ENCODE data around the gene PALLD.

PALLD gene

DNA sequence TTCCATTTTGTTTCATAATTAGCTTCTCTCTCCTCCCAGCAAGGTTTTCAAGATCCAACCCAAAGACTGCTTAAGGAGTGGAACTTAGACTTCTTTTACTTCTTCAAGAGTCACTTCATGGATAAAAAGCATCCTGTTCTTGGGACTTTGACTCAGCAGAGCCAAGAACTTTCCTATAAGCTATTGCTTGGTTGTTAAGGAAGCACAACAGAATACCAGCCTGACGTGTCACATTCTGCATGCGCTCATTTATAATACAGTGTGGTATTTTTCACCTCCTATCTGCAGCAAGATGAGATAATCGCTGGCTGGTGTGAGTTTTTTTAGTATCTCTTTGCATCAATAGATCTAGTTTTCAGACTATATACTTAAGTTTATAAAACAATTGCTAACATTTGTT lies 152.1 kb downstream of the PALLD start:
- no peak for DNase-seq

DNA sequence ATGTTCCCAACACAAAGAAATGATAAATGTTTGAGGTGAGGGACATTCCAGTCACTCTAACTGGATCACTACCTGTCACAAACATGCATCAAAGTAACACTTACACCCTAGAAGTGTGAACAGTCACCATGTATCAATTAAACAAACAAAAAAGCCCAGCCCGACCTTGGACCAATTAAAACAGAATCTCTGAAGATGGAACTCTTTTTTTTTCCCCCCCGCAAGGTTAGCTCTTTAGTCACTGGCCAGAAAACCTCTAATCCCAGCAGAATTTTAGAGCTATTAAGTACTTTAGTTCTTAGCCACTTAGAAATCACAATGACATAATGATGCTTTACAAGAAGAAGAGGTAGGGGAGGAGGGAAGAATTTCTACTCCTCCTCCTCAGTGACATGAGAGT lies 154.5 kb downstream of the PALLD start:
- DNase-seq = no peak

DNA sequence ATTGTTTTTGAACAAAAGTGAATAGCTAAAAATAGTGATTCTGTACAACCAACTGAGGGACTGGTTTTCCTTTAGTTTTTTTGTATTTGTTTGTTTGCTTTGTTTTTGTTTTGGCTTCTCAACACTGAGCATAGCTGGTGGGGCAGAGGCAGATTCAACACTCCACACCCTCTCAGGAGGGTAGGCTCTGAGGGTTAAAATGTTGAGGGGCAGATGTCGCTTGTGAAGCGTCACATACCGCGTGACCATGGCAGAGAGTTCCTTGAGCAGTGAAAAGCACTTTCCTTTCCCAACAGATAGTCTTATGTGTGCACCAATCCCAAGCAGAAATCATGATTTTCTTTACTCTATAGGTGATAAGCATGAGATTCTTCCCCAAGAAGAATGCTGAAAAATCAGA lies 155.0 kb downstream of the PALLD start:
- no peak for DNase-seq

DNA sequence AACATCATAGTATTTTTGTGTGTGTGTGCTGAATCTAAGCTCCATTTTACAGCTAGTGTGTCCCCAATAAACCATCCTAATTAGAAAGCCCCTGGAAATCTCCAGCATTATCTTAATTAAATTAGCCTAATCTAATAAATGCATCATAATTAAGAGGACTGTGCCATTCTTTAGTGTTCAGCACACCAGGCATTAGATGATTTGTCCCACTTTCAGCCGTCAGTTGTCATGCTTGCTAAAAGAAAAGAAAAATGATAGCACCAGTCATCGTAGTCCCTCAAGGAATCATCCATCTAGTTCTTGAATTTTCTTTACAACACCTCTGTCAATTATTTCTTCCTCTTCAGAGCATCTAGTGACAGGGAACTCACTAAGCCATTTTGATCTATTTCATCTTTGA lies 155.9 kb downstream of the PALLD start:
- no peak for DNase-seq

DNA sequence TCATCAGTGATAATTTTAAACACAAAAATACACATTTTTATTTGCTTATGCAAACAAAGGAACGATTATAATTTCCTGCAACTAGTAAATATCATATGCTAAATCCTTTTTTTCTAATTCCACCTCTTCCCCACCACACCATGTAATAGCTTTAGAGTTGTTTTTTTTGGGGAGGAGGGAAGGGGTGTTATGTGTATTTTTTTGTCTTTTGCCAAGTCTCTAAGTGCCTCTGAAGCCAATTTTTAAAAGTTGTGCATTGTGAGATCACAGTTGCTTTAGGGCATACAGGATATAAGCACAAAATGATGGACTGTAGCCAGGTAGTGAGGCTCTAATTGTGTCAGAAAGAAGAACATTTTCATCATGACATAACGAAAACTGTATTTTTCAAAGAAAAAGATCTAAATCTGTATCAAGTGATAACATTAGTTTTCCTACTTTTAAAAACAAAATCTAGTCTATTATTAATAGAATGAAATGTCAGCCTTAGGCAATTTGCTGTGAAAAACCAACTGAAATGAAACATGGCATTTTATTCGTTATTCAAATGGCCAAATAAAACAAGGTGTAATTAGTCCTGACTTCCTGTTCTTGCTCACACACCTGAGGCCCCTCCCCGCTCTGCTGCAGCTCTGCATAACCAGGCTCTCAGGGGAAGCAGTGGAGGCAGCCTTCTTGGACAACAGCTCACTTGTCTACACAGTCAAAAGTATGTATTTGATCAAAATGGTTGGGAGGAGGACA lies 157.4 kb downstream of the PALLD start:
- DNase-seq = no peak

DNA sequence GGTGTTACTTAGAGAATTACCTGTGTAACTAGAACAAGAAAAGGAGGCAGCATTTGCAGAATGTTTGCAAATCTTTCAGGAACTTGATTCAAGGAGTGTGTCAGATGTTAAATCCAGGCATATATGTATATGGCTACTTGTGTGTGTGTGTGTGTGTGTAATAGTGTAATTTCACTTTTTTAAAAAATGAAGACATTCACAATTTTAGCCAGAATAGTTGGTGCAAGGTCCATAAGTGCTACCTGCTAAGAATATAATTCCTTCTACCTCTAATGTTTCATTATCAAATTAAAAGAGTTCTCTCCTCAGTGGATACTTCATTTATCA lies 158.0 kb downstream of the PALLD start:
- DNase-seq = no peak

DNA sequence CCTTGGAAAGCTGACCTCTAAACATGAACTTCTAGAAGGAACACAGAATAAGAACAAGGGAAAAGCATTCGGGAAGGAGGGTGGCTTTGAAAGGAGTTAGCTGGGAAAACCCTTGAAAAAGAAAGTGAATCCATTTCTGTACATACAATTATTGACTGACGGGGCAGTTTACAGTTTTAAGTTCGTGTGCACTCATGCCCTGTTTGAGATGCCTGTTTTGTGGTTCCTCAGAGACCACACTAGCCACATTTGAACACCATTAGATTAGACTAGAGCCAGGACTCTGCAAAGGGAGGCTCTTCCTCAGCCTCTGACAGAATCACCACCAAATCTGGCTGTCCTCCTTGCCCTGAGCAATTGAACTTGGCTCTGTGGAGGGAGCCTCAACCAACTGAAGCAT lies 158.3 kb downstream of the PALLD start:
- no peak for DNase-seq

DNA sequence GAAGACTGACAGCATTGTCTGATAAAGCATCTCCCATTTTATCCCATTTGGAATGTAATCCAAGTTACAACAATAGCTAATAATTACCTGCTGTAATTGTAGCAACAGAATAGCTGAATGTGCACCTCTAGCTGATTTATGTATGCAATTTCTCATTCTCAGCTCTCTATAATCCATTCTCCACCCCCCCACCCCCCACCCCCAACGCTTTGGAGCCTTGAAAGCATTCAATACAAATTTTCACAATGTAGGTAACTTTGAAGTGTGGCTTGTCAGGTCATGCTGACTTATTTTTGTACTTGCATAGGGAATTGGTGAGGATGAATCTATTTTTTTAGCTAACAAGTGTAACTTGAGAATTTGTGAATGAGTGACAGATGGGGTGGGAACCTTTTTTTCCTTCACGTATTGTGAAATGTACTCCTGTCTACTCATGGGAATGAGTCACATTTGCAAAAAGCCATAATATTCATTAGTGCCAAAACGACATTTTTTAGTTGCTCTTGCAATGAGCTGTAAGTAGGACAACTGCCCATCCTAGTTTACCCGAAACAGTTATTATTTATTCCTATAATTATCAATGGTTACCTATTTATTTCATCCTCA lies 159.3 kb downstream of the PALLD start:
- no peak for DNase-seq

DNA sequence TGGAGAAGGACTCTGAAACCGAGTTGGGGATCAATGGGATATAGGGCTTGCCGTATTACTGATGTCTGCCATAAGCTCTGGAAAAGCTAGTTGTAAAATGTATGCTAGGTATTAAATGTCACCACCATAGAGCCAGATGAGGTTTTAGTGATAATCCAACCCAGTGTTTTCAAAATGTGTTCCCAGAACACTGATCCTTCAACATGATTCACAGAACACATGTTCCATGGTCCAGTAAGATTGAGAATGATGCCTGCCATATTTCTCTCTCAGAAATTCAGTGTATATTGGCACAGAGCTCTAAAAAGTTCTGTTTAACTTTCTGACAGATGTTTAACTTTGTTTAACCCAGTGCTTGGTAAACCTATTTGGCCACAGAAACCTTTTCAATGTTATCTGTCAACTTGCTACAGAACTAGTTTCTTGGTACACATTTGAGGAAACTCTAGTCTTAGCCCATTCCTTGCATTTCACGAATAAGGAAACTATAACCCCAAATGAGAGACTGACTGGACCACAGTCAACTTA lies 160.2 kb downstream of the PALLD start:
- DNase-seq = no peak

DNA sequence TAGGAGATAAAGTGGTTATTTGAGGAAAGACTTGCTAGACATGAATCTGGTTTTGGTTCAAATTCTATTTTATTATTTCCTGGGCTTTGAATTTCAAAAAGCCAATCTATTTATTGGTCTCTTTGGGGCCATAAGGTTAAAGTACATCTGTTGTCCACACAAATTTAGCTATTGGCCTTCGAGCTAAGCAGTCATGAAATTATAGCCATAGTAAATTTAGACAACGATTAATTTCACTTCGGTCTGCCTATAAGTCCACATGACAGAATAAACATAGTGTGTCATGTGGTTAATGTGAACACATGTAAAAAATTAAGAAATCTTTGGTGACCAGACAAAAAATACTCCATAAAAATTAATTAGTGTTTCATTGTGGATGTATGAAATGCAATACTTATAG lies 161.9 kb downstream of the PALLD start:
- DNase-seq = no peak

DNA sequence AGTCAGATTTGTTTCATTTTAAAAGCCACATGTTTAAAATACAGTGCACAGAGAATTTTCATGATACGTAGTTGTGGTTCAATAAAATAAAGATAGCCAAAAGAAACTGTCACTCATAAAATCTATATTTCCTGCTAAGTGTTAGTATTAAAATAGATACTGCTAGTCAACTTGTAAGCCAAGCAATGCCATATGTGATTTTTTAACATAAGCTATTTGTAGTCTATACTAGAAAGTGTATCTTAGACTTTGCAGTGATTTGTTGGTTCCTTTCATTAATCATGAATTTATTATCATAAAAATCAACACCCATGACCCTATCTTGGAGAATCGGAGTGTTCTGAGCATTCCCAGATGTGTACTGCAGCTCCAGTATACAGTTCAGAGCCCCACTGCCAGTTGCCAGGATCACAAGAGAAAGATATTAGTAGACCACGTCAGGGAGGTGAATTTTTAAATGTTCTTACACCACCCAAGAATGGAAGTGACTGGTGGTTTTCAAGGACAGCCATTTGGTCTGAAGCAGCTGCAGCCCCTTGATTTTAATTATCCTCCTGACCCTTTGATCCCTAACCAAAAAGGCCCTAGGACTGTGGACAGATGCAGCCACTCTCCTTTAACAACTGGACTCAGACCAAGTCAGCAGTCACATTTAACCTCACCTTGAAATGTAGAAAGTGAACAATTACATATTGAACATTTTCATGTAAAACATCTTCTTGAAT lies 163.1 kb downstream of the PALLD start:
- DNase-seq = no peak

DNA sequence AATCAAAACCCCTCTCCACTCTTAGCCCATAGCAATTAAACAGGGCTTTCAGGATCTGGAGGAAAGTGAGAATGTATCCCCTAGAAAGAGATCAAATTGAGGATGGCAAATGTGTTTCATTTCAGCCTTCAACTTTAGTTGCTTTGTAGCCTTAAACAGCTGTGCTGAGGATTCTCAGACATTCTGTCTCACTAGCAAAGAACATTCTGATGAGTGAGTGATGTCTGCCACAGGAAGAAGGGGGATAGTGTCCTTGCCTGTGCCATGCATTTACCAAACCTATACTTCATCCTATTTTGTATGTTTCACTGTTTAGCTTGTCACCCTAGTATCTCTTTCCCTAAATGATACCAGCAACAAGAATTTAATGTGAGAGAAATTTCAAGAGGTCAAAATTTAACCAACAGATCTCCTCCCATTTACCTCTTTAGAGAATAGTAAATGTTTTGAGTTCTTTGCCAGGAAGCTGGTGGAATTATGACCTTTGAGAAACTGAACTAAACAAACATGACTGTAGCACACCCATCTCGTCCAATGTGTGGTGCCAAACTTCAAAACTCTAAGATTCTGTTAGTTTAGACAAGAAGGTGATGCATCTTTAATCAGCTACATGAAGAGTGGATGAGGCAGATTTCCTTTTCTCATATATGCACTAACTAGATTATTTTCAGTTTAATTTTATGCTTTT lies 165.6 kb downstream of the PALLD start:
- no peak for DNase-seq

DNA sequence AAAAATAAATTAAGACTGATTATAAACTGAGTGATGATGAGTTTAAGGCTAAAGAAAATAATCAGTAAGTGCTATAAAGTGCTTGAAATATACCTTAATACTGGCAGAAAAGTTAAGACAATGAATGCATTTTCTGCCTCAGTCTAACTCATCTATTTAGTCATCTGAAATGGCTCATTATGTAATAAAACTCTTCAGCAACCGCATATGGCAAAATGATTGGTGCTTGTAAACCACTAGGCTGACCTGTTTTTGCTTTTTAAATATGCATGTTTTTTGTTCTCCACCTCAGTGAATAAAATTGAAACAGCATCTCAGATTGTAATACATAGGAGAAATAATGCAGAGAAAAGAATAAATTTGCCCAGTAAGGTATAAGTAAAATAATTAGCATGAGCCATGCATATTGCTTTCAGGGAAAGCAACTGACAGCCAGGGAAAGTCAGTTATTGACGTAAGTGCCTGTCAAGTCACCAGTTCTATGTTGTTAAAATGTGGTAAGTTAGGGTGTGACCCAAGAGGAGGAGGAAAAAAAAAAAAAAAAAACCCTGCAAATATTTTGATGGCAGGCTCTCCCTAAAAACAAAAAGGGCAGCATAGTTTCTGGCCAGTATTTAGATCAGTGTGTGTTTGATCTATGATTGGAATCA lies 167.5 kb downstream of the PALLD start:
- DNase-seq = no peak

DNA sequence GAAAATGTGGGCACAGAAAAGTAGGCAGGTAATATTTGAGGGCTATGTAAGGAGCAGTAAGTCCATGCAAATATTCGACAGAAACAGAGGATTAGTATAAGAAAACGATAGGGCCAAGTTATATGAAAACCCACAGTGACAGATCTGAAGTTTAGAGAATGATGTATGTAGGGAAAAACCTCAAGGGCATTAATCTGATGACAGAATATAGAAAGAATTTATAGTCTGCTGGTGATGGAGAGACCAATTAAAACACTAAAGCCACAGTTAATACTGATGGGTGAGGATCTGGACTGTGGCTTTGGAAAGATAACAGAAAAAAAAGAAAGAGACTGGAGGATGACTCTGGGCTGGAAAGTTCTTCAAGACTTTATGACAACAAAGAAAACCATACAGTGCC lies 169.7 kb downstream of the PALLD start:
- no peak for DNase-seq

DNA sequence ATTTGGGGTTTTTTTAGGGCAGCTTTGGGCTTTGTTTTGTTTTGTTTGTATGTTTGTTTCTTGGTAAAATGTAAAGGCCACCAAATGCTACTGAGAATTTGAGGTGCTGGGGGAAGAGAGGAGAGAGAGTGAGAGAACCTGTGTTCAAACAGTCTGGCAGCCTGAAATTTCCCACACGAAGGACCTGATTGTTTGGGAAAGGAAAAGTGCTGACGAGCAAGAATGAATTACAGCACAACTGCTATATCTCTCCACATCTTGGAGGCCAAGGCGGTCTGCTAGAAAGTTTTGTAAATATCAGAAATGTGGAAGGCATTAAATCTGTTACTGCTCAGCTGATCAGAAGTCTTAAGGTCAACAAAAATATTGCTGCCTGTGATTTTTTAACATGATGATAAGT lies 170.5 kb downstream of the PALLD start:
- no peak for DNase-seq

DNA sequence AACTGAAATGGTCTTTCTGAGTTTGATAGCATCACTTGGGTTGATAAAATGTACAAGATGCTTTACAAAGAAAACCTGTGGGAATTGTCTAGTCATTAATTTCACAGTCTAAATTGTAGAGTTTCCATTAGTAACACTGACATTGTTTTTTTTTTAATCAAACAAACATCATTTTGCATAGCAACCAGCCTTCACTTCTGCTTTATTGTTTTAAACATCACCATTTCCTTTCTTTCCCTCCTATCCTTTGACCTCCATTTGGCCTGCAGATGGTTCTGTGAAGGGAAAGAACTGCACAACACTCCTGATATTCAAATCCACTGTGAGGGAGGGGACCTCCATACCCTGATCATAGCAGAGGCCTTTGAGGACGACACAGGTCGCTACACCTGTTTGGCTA lies 171.1 kb downstream of the PALLD start:
- peak in 1 of 2 donors; percentile 6 for DNase-seq

DNA sequence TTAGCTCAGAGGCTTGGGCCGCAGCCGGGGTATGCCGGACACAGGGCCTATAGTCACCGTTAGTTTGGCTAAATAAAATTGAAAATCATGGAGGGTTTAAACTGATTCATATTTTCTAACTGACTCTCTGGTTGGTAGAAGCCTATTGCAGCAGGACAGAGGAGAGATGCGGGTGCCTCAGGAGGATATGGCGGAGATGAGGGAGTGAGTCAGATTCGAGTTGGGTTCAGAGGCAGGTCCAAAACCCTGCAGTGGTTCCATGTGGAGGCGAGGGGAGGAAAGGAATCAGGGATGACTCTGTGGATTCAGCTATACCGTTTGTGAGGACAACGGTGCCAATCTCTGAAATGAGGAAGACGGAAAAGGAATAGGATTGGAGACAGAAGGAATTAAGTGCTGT lies 176.6 kb downstream of the PALLD start:
- DNase-seq = no peak

DNA sequence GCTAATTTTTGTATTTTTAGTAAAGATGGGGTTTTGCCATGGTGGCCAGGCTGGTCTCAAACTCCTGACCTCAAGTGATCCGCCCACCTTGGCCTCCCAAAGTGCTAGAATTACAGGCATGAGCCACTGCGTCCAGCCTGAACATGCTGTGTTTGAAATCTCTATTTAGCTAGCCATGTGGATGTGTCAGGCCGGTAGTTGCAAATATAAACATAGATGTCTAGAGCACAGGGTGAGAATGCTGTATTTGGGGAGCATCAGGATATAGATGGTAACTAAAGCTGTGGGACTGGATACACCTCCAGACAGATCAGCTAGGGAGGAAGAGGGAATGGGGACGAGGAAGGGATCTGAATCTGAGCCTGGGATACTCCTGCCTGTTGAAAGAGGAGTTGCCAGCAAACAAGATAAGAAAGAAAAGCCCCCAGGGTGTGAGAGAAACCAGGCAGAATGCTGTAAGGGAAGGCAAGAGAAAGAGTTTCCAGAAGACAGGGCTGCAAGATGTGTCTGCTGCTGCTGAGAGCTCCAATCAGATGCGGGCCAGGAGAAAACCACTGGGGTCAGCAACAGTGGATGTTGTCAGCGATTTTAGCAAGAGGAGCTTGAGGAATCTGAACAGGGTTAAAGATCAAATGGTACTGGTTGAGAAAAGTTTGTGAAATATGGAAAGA lies 177.4 kb downstream of the PALLD start:
- no peak for DNase-seq

DNA sequence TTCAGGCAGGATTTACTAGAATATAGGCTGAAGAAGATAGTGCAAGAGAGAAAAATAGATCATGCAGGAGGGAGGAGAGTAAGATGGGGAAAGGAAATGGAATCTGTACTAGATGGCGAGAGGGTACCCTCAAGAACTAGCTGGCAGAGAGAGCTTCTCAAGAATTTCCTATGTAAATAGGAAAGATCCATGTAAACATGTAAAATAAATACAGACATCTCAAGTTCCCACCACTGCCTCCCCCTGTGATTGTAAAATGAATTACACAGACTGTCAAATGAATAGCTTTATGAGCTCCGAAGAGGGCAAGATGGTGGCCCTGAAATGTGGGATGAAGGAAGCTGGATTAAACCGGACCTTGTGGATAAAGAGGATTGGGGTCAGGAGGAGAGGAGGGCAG lies 178.0 kb downstream of the PALLD start:
- DNase-seq = no peak

DNA sequence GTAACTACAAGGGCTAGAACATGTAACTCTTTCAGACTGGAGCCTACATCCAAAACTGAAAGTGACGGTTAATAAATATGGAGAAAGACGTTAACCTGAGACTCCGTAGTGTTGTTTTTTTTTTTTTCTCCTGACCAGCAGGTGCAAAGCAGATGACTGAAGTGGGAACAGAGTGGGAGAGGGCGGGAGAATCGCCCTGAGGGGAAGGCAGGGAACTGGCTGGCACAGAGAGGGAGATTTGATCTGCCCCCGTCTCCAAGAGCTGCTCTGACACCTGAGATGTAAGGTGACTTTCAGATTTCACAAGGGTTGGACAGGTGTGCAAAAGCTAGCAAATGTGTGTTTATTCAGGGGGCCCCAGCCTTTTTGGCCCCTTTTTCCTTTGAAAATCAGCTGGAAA lies 180.2 kb downstream of the PALLD start:
- DNase-seq = no peak

DNA sequence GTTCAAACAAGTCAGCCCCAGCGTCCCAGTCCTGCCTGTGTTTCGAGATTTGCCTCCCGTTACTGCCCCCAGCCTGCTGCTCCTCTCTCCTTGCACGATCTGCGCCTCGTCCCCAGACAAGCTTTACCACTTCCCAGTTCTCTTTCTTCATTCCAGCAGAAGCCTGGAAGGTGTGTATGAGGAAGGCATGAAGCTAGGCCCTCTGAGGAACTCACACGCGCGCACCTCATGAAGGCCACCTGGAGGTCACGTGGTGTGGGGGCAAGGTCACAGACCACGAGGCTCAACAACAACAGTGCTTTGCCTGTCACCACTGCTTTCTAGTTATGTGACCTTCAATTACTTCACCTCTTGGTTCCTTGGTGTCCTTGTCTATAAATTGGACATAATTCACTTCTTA lies 181.0 kb downstream of the PALLD start:
- no peak for DNase-seq

DNA sequence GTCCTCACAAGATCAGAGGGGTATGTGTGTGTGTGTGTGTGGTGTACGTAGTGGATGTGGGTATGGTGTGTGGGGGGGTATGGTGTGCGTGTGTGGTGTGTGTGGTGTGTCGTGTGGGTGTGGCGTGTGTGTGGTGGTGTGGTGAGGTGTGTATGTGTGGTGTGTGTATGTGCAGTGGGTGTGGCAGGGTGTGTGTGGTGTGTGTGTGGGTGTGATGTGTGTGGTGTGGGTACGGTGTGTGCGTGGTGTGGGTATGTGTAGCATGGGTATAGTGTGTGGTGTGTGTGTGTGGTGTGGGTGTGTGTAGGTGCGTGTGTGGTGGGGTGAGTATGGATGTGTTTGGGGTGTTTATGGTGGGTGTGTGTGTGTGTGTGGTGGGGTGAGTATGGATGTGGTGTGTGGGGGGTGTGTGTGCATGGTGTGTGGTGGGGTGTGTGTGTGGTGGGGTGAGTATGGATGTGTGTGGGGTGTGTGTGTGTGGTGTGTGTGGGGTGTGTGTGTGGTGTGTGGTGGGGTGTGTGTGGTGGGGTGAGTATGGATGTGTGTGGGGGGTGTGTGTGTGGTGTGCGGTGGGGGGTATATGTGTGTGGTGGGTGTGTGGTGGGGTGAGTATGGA lies 182.0 kb downstream of the PALLD start:
- no peak for DNase-seq
